K562 (cell line): ENCODE data around the gene ANO9. TPM values are rescaled to one million over a fixed set of nuclear protein-coding genes. Genes with fewer than 3 reads are reported as not detected.

Experiments used
- ARNT ChIP-seq, 2 experiments: fragments of 450-650 bp; IDR thresholded peaks; 2 replicates each; pipeline ENCODE4 v1.6.1; 2016; ENCODE audit warnings: mild to moderate bottlenecking in 1 of 2
- ATF1 ChIP-seq, 2 experiments: fragments of 450-650 bp in 1 of 2; IDR thresholded peaks; 2 replicates each; pipeline ENCODE4 v1.6.1; 2016; ENCODE audit warnings: missing compliant biosample characterization in 1 of 2, missing genetic modification characterization in 1 of 2
- E4F1 ChIP-seq: fragments of 250-450 bp; sonication (Bioruptor Pico); IDR thresholded peaks from 2 replicates; pipeline ENCODE4 v1.5.0; 2021; ENCODE audit warnings: mild to moderate bottlenecking, borderline replicate concordance
- FOXJ2 ChIP-seq: fragments of 200-800 bp; sonication (Bioruptor generic); IDR thresholded peaks from 2 replicates; pipeline ENCODE4 v1.6.1; 2016; ENCODE audit warnings: missing genetic modification characterization, missing compliant biosample characterization
- HNRNPLL ChIP-seq: fragments of 200-400 bp; formaldehyde crosslinking; IDR thresholded peaks from 2 replicates; pipeline ENCODE4 v1.6.1; 2017; ENCODE audit warnings: low read length, low read depth, mild to moderate bottlenecking; ENCODE audit not compliant: poor library complexity, severe bottlenecking
- NFE2L1 ChIP-seq: fragments of 450-650 bp; IDR thresholded peaks from 2 replicates; pipeline ENCODE4 v1.6.1; 2016; ENCODE audit warnings: missing genetic modification characterization, low read depth, mild to moderate bottlenecking, missing compliant biosample characterization, moderate library complexity, borderline replicate concordance
- PHF8 ChIP-seq: fragments of 200-600 bp; sonication (generic); IDR thresholded peaks from 2 replicates; pipeline ENCODE4 v1.6.1; 2012; ENCODE audit warnings: mixed run types, mild to moderate bottlenecking, inconsistent platforms, low read length, moderate library complexity, borderline replicate concordance
- SP1 ChIP-seq: sonication (generic); formaldehyde crosslinking; IDR thresholded peaks from 2 replicates; pipeline ENCODE4 v1.8.1; 2022; ENCODE audit warnings: mild to moderate bottlenecking, missing genetic modification reagents
- TCF15 ChIP-seq: fragments of 250-450 bp; sonication (Bioruptor Pico); IDR thresholded peaks from 2 replicates; pipeline ENCODE4 v1.8.0; 2022; ENCODE audit warnings: moderate library complexity, mild to moderate bottlenecking, inconsistent platforms
- USF2 ChIP-seq: sonication (generic); formaldehyde crosslinking; IDR thresholded peaks from 2 replicates; pipeline ENCODE4 v1.5.0; 2020; ENCODE audit warnings: missing genetic modification reagents
- XRCC3 ChIP-seq: fragments of 450-650 bp; IDR thresholded peaks from 2 replicates; pipeline ENCODE4 v1.6.1; 2017; ENCODE audit warnings: mild to moderate bottlenecking, moderate library complexity
- ZEB2 ChIP-seq: fragments of 450-650 bp; IDR thresholded peaks from 2 replicates; pipeline ENCODE4 v1.6.1; 2016
- ZNF174 ChIP-seq: fragments of 250-450 bp; sonication (Bioruptor Pico); IDR thresholded peaks from 2 replicates; pipeline ENCODE4 v1.4.0; 2020; ENCODE audit warnings: mild to moderate bottlenecking
- ZNF280A ChIP-seq: fragments of 450-650 bp; IDR thresholded peaks from 2 replicates; pipeline ENCODE4 v1.6.1; 2018; ENCODE audit warnings: mild to moderate bottlenecking, low read depth; ENCODE audit not compliant: partially characterized antibody
- ZNF592 ChIP-seq: fragments of 450-650 bp; IDR thresholded peaks from 2 replicates; pipeline ENCODE4 v1.6.1; 2017; ENCODE audit warnings: antibody characterized with exemption, mild to moderate bottlenecking
- polyA plus RNA-seq, 8 experiments: library from polyadenylated mRNA; depleted of rRNA in 4 of 8; stranded (reverse) in 5 of 8; unstranded in 3 of 8; fragments of >200 nt; fragmentation: Nextera tagmentation in 2 of 8; fragmentation: Illumina TruSeq in 1 of 8; extraction: Ambion mirVana in 2 of 8; extraction: Trizol in 1 of 8; gene quantifications; 2 replicates each; pipeline versions ENCODE4 v1.2.1 to v1.2.3, GENCODE V29; 2011 to 2014; ENCODE audit warnings: inconsistent platforms in 1 of 8, missing spikeins in 1 of 8
- total RNA-seq, 7 experiments: library from RNA; depleted of rRNA in 6 of 7; stranded (reverse); fragments of >200 nt in 6 of 7; fragmentation: Illumina TruSeq in 2 of 7; extraction: Trizol in 2 of 7; gene quantifications; 2 replicates each; pipeline versions ENCODE4 v1.2.1 to v1.2.3, GENCODE V29; 2011 to 2021; ENCODE audit warnings: low replicate concordance in 1 of 7

The ANO9 gene
- total and polyA plus RNA-seq, 9 of the 15 experiments (the other 6 are each of a cell fraction or from before 2014, with no cell fraction given) = 0.20 to 14.5 (median 4.5) TPM

GRCh38 chr11:447923-448731 lies 6.3 kb upstream of the ANO9 start (continued):
- TF ChIP-seq ZNF592 (peak; percentile 78), HNRNPLL (peak; percentile 47), TCF15 (CRISPR knock-in tag) (no peak), ARNT (IDR thresholded peaks at IDR 0.05) (no peak), NFE2L1 (no peak), XRCC3 (no peak), ZEB2 (0 out of 2 replicates have a peak, but pooled peaks have one; percentile 11), PHF8 (peak; percentile 88; the same call in 1 of the 2 replicates), FOXJ2 (tag) (no peak), SP1 (CRISPR knock-in tag) (peak; percentile 93), ZNF174 (CRISPR knock-in tag) (no peak), E4F1 (CRISPR knock-in tag) (no peak), USF2 (CRISPR knock-in tag) (peak; percentile 83), ZNF280A (no peak), ATF1 (CRISPR knock-in tag; IDR thresholded peaks at IDR 0.05) (no peak), ATF1 (tag; IDR thresholded peaks at IDR 0.05) (peak; percentile 84)
